PFSK-1 (cell line): Measurements from ENCODE around the gene P2RY13.

Experiments
- FOXP2 ChIP-seq: optimal IDR thresholded peaks from 2 replicates; pipeline ENCODE3; 2011; ENCODE audit warnings: borderline replicate concordance, control low read depth, inconsistent platforms; ENCODE audit not compliant: insufficient read depth; ENCODE audit errors: extremely low read length, extremely low read depth
- POLR2AphosphoS5 ChIP-seq: IDR thresholded peaks from 2 replicates; pipeline ENCODE4 v1.6.1; 2012; ENCODE audit warnings: low read depth, mild to moderate bottlenecking, control low read depth, low read length, moderate library complexity
- SIN3A ChIP-seq: IDR thresholded peaks from 2 replicates; pipeline ENCODE4 v1.6.1; 2012; ENCODE audit warnings: mild to moderate bottlenecking, low read length, moderate library complexity, borderline replicate concordance; ENCODE audit not compliant: insufficient read depth
- TAF1 ChIP-seq: IDR thresholded peaks from 2 replicates; pipeline ENCODE4 v1.6.1; 2012; ENCODE audit warnings: low read length, control low read depth, borderline replicate concordance; ENCODE audit not compliant: insufficient read depth
- TF ChIP-seq, protein P1 (sequence below), 2 experiments: IDR thresholded peaks; 2 replicates each; pipeline versions ENCODE4 v1.6.1 to v1.8.0; 2011 to 2012; ENCODE audit warnings: low read depth in 2 of 2, low read length in 2 of 2, control low read depth in 1 of 2, inconsistent platforms in 1 of 2, mild to moderate bottlenecking in 1 of 2, moderate library complexity in 1 of 2; ENCODE audit not compliant: insufficient read depth in 1 of 2

The P2RY13 gene

DNA sequence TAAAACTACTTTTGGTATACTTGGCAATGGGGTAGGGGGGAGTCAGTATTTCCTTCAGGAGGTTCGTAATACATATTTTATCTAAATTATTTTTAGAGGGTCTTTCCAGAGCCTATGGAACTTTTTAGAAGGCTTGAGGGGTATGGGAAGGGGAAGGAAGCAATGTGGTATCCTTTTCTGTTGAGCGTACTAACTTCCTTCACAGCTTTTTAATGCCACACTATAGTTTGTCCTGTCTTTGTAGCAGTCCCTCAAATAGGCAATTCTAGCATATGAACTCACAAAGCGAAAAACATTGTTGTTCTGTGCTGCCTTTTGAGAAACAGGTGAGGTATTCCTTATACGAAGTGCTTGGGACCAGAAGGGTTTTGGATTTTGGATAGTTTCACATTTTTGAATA is 22.3 kb upstream of the P2RY13 start:
- TF ChIP-seq SIN3A (no peak), FOXP2 (no peak), POLR2AphosphoS5 (no peak), TAF1 (no peak)

DNA sequence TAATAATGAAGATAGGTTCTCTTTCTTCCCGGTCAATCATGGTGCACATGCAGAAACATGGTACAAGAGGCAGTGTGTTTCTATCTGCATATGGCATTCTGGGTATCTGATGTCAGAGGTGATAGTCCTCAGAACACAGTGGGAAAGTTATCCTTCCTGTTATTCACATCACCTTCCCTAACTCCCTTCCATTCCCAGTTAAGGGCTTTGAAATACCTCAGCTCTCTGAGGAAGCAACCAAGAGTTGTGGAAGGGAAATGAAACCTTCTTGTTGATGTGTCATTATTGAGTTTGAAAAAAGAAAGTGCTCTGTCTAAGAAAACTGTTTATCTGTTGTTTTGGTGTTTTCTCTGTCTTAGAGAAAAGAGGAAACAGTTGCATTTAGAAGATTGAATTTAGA is 21.9 kb upstream of the P2RY13 start:
- TF ChIP-seq POLR2AphosphoS5 (no peak), SIN3A (no peak), TAF1 (no peak), FOXP2 (no peak)
- TF ChIP-seq, protein P1, sequence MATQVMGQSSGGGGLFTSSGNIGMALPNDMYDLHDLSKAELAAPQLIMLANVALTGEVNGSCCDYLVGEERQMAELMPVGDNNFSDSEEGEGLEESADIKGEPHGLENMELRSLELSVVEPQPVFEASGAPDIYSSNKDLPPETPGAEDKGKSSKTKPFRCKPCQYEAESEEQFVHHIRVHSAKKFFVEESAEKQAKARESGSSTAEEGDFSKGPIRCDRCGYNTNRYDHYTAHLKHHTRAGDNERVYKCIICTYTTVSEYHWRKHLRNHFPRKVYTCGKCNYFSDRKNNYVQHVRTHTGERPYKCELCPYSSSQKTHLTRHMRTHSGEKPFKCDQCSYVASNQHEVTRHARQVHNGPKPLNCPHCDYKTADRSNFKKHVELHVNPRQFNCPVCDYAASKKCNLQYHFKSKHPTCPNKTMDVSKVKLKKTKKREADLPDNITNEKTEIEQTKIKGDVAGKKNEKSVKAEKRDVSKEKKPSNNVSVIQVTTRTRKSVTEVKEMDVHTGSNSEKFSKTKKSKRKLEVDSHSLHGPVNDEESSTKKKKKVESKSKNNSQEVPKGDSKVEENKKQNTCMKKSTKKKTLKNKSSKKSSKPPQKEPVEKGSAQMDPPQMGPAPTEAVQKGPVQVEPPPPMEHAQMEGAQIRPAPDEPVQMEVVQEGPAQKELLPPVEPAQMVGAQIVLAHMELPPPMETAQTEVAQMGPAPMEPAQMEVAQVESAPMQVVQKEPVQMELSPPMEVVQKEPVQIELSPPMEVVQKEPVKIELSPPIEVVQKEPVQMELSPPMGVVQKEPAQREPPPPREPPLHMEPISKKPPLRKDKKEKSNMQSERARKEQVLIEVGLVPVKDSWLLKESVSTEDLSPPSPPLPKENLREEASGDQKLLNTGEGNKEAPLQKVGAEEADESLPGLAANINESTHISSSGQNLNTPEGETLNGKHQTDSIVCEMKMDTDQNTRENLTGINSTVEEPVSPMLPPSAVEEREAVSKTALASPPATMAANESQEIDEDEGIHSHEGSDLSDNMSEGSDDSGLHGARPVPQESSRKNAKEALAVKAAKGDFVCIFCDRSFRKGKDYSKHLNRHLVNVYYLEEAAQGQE (IDR thresholded peaks at IDR 0.05; ENCODE audit: insufficient read depth in 1 of 2, low read depth in 2 of 2, low read length in 2 of 2), result no peak

DNA sequence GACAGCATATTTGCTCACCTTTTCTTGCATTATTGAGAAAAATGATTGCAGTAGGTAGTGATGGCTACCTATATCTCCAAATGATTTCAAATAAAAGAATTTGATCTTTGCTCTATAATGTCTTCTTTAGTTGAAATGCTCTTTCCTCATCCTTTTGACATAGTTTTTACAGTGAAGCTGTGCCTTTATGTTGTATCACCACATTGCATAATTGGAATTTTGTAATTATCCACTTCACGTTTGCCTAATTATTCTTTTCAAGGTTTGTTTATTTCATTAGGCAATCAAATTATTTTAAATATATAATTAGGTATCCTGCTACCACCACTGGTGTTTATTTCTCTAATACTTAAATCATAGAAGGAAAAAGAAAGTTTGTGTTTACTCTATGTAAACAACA is 21.3 kb upstream of the P2RY13 start:
- TF ChIP-seq FOXP2, result no peak
- no peak for TF ChIP-seq POLR2AphosphoS5
- TF ChIP-seq, protein P1 (IDR thresholded peaks at IDR 0.05; ENCODE audit: insufficient read depth in 1 of 2, low read depth in 2 of 2, low read length in 2 of 2), result no peak
- no peak for TF ChIP-seq SIN3A
- TF ChIP-seq TAF1, result no peak

DNA sequence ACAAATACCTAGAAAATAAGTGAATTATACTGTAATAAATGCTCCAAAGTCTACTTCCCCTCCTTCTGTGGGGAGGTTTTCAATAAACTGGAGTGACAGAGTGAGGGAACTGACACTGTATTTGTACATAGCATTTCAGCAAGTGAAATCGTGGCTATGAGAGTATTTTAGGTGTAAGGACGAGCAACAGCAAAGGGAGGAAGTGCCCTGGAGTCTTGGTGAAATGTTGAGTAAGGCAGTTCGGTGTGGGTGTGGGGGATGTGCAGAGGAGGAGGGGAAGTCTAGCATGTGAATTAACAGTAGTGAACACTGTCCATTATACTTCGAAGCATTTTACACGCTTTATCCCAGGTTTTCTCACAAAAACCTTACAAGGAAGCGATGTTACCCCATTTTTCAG is 18.1 kb upstream of the P2RY13 start:
- TF ChIP-seq POLR2AphosphoS5 (no peak), SIN3A (no peak), TAF1 (no peak), FOXP2 (no peak)
- TF ChIP-seq, protein P1 (IDR thresholded peaks at IDR 0.05; ENCODE audit: insufficient read depth in 1 of 2, low read depth in 2 of 2, low read length in 2 of 2), result no peak

DNA sequence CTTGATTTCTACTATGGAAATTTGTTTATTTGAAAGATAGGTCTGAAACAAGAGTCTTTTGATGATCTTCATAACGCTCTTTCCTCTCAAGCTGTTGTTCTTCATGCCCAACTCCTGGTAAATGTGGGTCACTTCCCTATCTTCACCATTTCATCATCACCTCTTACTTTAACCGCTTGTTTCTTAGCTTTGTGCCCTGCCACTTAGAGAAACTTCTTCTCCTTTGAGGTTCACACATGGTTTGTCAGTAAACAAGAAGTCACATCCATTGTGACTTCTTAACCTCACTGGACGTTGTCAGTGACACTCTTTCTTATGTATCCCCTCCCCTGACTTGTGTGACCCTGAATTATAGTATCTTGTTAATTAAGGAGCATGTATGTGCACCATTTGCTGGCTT is 16.9 kb upstream of the P2RY13 start:
- TF ChIP-seq, protein P1 (IDR thresholded peaks at IDR 0.05; ENCODE audit: insufficient read depth in 1 of 2, low read depth in 2 of 2, low read length in 2 of 2), result no peak
- no peak for TF ChIP-seq FOXP2
- no peak for TF ChIP-seq SIN3A
- no peak for TF ChIP-seq TAF1
- TF ChIP-seq POLR2AphosphoS5, result no peak
